Measurements from ENCODE around the gene IFIT1.
"Not testable (repeated sequence)": the region's sequence is repeated elsewhere in the genome, so short reads cannot be mapped to it uniquely, and the experiment has no call there.

Gene IFIT1

GRCh38 chr10:89367529-89367928 is 24.9 kb upstream of the IFIT1 start:
- no peak for DNase-seq

- DNase-seq = no peak
These were observed 24.3 kb upstream of the IFIT1 start for GRCh38 chr10:89368129-89368528.

- DNase-seq = no peak
These were observed 23.0 kb upstream of the IFIT1 start for GRCh38 chr10:89369156-89370105.

GRCh38 chr10:89371079-89371478 is 21.3 kb upstream of the IFIT1 start:
- no peak for DNase-seq

GRCh38 chr10:89371987-89372386 is 20.4 kb upstream of the IFIT1 start:
- DNase-seq = no peak

- DNase-seq = no peak
These were observed 18.3 kb upstream of the IFIT1 start for GRCh38 chr10:89373916-89374711.

GRCh38 chr10:89374713-89375141 is 17.7 kb upstream of the IFIT1 start:
- no peak for DNase-seq

- DNase-seq = no peak
These were observed 14.5 kb upstream of the IFIT1 start, which contains the start of gene IFIT1B for GRCh38 chr10:89377705-89378637. Gene IFIT1B, plus strand, starts transcription at chr10:89378056. Its CDS starts 80 bp downstream, at chr10:89378136.

- no peak for DNase-seq
These were observed 13.3 kb upstream of the IFIT1 start for GRCh38 chr10:89379103-89379502.

GRCh38 chr10:89382757-89383156 is 9.7 kb upstream of the IFIT1 start:
- DNase-seq = no peak

GRCh38 chr10:89384474-89385340 is 7.7 kb upstream of the IFIT1 start:
- DNase-seq = no peak

- no peak for DNase-seq
These were observed 3.6 kb upstream of the IFIT1 start for GRCh38 chr10:89388806-89389205.

- DNase-seq = no peak
These were observed 3.2 kb upstream of the IFIT1 start for GRCh38 chr10:89389254-89389653.

- DNase-seq = no peak
These were observed 1.8 kb upstream of the IFIT1 start for GRCh38 chr10:89390476-89391225.

GRCh38 chr10:89391226-89391576 is 1.2 kb upstream of the IFIT1 start:
- not testable (repeated sequence) for DNase-seq

GRCh38 chr10:89392974-89393373 is 551 bp downstream of the IFIT1 start:
- DNase-seq = no peak

GRCh38 chr10:89393898-89394297 is 1.5 kb downstream of the IFIT1 start:
- DNase-seq = no peak

- no peak for DNase-seq
These were observed 2.7 kb downstream of the IFIT1 start for GRCh38 chr10:89395141-89395540.

GRCh38 chr10:89398003-89398749 is 5.8 kb downstream of the IFIT1 start:
- no peak for DNase-seq

- DNase-seq = no peak
These were observed 7.5 kb downstream of the IFIT1 start for GRCh38 chr10:89399956-89400355.
